ENCODE measurements around the gene RALGAPA2.

GRCh38 chr20:20371681-20372080 is 340.8 kb downstream of the RALGAPA2 start:
- TF ChIP-seq CHD4 (IDR thresholded peaks at IDR 0.05; ENCODE audit: borderline replicate concordance, low read length) (no peak), SRY (CRISPR knock-in tag; IDR thresholded peaks at IDR 0.05) (no peak), EZH2 (conservative IDR thresholded peaks at IDR 0.05; ENCODE audit: low read depth, low read length) (no peak)

All from HepG2 (cell line).